Left renal cortex interstitium (tissue), 4 donors: ENCODE results near the gene CDX1. TPM values are rescaled to one million over a fixed set of nuclear protein-coding genes. Genes with fewer than 3 reads are reported as not detected.
"Not testable (repeated sequence)": the region's sequence is repeated elsewhere in the genome, so short reads cannot be mapped to it uniquely, and the experiment has no call there.

ENCODE experiments used
- DNase-seq, 4 donors: peaks; one replicate each; pipeline ENCODE4 v3.0.0-alpha.2; 2013; ENCODE audit warnings: low read depth in 4 of 4, low spot score in 2 of 4, missing footprints in 1 of 4
- polyA plus RNA-seq, 4 donors: library from polyadenylated mRNA; unstranded; fragments of 120-200 nt; gene quantifications; one replicate each; pipeline ENCODE4 v1.2.1, GENCODE V29; 2013; ENCODE audit not compliant: insufficient read length in 4 of 4

The CDX1 gene
- polyA plus RNA-seq, 4 donors = 0.47 to 0.76 (median 0.50) TPM

DNA sequence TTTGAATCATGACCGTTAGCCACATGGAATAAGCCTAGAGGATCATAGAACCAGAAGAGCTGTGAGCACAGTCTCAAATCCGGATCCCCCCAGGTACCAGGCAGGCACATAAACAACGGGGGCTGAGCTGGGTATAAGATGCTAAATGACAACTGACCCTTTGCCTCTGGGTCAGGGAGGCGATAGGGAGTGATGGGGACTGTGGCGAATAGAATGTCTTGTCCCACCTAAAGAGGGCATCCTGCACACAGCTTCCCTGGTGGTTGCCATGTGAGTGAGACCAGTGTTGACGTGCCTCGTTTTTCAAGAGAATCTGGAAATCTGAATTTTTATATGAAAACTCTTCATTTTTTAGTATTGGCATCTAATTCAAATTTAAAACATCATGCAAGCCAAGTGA is 56.9 kb downstream of the CDX1 start:
- DNase-seq = no peak

DNA sequence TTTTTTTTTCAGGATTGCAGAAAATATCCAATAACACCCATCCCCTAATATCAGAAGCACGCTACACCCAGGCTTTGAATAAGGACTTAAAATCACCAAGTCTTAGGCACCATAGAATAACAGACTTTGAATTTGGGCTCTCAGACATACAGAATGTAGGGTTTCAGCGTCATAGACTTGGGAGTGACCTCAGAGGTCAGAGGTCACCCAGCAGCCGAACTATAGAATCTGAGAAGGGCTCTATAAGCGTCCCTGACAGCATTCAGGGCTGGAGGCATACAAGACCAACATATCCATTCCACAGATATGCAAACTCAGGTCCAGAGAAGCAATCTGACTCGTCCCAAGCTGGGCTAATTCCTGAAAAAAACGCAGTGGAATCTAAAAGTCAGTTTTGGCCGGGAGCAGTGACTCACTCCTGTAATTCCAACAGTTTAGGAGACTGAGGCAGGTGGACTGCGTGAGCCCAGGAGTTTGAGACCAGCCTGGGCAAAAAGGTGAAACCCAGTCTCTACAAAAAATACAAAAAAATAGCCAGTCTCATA is 58.0 kb downstream of the CDX1 start:
- DNase-seq = no peak

DNA sequence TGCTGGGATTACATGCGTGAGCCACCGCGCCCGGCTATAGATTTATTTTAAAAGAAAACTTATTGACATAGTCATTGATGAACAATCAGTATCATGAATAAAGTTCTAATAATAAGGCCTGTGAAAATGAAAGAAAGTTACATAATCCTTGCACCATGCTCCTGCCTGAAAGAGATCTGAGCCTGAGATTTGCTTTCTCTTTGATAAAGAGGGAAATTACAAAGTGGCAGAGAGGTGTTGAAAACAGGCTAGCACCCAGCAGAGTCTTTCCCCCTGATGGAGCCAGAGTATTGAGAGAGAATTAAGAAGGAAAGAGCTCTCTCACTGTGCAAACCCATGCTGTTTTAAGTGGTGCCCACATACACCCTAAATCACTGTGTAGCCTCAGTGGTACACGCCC is 60.5 kb downstream of the CDX1 start:
- no peak for DNase-seq

DNA sequence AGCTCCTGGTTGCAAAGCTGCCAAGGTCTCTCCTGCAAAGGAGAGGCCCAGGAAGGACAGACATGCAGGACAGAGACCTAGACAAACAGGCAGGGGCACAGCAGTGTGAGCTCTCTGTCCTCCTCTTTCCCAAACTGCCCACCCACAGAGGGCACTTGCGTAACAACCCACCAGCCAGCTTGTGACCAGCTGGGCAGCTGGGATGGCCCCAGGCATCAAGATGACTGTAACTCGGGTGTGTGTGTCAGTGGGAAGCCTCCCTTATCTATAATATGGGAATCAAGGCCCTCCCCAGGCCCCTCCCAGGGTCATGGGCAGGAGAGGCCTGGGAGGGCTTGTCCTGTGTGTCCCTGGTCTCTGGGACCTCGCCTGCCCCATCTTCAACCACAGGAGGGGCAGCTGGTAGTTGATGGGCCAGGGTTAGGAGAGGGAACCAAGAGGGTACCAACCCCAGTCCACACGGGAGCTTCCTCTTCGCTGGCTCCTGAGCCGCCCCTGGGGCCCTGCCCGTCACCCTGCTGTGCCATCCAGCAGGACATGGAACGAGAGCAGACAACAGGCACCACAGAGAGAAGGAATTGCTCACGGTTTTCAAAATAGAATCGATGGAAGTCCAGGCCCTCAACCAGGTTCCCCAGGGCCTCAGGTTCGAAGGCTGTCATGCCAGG is 61.2 kb downstream of the CDX1 start:
- no peak for DNase-seq

DNA sequence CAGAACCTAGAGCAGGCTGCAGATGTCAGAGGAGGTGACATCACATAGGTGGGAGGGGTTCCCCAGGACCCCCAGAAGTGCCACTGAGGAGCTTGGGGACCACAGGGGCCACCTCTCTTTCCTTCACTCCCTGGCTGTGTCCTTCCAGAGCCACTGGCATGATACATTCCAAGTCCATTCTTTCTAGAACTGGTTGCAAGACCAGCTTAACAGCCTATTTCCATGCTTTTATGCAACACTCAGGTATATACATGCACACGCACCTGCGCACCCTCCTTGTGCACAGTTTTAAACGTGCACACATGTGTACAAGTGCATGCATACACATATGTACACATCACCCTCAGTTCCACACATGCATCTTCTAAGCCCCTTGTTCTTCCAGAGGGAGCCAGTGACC is 63.0 kb downstream of the CDX1 start:
- no peak for DNase-seq

DNA sequence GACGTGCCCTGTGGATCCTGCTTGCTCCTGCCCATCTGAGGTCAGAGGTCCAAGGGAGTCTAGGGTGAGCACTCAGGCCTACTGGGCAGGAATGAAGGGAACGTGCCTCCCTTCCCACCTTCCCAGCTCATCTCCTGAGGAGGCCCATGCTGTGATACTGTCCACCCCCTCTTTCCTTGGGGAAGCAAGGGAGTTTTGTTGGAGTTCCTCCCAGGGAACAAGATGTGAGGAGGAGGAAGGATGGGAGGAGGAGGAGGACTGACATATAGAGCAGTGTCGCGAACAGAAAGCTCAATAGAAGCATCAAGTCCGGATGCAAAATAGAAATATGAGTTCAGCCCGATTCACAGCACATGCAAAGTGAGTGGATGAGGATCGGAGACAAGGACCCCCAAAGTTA is 64.3 kb downstream of the CDX1 start:
- no peak for DNase-seq

DNA sequence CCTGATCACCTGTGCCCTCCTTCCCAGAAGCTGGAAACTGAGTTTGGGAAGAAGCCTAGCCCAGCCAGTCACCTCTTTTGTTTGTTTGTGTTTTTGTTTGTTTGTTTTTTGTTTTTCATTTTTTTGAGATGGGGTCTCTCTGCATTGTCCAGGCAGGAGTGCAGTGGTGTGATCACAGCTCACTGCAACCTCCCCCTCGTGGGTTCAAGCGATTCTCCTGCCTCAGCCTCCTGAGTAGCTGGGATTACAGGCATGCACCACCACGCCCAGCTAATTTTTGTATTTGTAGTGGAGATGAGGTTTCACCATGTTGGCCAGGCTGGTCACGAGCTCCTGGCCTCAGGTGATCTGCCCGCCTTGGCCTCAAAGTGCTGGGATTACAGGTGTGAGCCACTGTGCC is 67.1 kb downstream of the CDX1 start:
- DNase-seq = not testable (repeated sequence)

Other genes starting within 250 kb of the CDX1 start
- under 1 TPM; 0.11 to 0.24 (median 0.15) TPM for gene PDE6A, start 222.0 kb upstream of the CDX1 start, polyA plus RNA-seq
- gene SLC26A2, start 206.0 kb upstream of the CDX1 start, polyA plus RNA-seq = 10 to 100 TPM; 17.8 to 21.1 (median 18.4) TPM
- gene TIGD6, start 166.1 kb upstream of the CDX1 start, polyA plus RNA-seq = 1 to 10 TPM; 5.6 to 7.5 (median 6.8) TPM
- gene HMGXB3, start 166.0 kb upstream of the CDX1 start, polyA plus RNA-seq = 10 to 100 TPM; 25.9 to 40.4 (median 33.3) TPM
- 10 to 100 TPM; 13.7 to 18.0 (median 16.9) TPM for gene CSF1R, start 80.2 kb upstream of the CDX1 start, polyA plus RNA-seq
- 100 to 1,000 TPM; 130 to 148 (median 143) TPM for gene PDGFRB, start 10.9 kb upstream of the CDX1 start, polyA plus RNA-seq
- gene SLC6A7, start 23.3 kb downstream of the CDX1 start, polyA plus RNA-seq = under 1 TPM in 3 of 4 donors, not detected in 1; 0.06 to 0.13 (median 0.08) TPM
- 1 to 10 TPM; 2.7 to 5.9 (median 3.7) TPM for gene CAMK2A, start 123.0 kb downstream of the CDX1 start, polyA plus RNA-seq
- 1 to 10 TPM; 2.5 to 5.3 (median 3.6) TPM for gene ARSI, start 136.1 kb downstream of the CDX1 start, polyA plus RNA-seq
- 10 to 100 TPM; 29.5 to 46.3 (median 36.9) TPM for gene TCOF1, start 190.9 kb downstream of the CDX1 start, polyA plus RNA-seq
- gene CD74, start 246.1 kb downstream of the CDX1 start, polyA plus RNA-seq = 100 to 1,000 TPM; 226 to 343 (median 316) TPM